ENCODE measurements around the gene RAB11FIP3.
"Not testable (repeated sequence)": the region's sequence is repeated elsewhere in the genome, so short reads cannot be mapped to it uniquely, and the experiment has no call there.

The RAB11FIP3 gene

GRCh38 chr16:460787-461186, 35.3 kb downstream of the RAB11FIP3 start:
- no peak for DNase-seq (ENCODE audit: extremely low read depth in 1 of 2, low read depth in 1 of 2)

GRCh38 chr16:463071-463470, 37.6 kb downstream of the RAB11FIP3 start:
- no peak for DNase-seq (ENCODE audit: extremely low read depth in 1 of 2, low read depth in 1 of 2)

- DNase-seq (ENCODE audit: extremely low read depth in 1 of 2, low read depth in 1 of 2) = no peak
These were observed 41.2 kb downstream of the RAB11FIP3 start for GRCh38 chr16:466651-467050.

DNA sequence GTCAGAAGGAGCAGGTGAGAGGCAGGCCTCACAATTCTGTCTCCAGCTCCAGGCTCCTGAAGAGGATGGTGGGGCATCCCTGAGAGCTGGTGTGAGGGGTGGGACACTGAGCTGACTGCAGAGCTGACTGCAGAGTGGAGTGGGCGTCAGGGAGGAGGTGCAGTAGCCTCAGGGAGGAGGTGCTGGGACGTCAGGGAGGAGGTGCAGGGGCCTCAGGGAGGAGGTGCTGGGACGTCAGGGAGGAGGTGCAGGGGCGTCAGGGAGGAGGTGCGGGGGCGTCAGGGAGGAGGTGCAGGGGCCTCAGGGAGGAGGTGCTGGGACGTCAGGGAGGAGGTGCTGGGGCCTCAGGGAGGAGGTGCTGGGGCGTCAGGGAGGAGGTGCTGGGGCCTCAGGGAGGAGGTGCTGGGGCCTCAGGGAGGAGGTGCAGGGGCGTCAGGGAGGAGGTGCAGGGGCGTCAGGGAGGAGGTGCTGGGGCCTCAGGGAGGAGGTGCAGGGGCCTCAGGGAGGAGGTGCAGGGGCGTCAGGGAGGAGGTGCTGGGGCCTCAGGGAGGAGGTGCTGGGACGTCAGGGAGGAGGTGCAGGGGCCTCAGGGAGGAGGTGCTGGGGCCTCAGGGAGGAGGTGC, 41.9 kb downstream of the RAB11FIP3 start:
- not testable (repeated sequence) for DNase-seq (ENCODE audit: extremely low read depth in 1 of 2, low read depth in 1 of 2)

- DNase-seq (ENCODE audit: extremely low read depth in 1 of 2, low read depth in 1 of 2) = no peak
These were observed 42.8 kb downstream of the RAB11FIP3 start for GRCh38 chr16:468068-468821.

DNA sequence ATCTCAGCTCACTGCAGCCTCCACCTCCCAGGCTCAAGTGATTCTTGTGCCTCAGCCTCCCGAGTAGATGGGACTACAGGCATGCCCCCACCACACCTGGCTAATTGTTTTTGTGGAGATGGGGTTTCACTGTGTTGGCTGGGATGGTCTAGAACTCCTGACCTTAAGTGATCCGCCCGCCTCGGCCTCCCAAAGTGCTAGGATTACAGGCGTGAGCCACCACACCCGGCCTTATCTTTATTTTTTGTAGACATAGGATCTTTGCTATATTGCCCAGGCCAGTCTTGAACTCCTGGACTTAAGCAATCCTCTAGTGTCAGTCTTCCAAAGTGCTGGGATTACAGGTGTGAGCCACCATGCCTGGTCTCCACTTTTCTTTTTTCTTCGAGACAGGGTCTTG, 44.0 kb downstream of the RAB11FIP3 start:
- DNase-seq (ENCODE audit: extremely low read depth in 1 of 2, low read depth in 1 of 2) = not testable (repeated sequence)

GRCh38 chr16:470418-470817, 45.0 kb downstream of the RAB11FIP3 start:
- no peak for DNase-seq (ENCODE audit: extremely low read depth in 1 of 2, low read depth in 1 of 2)

DNA sequence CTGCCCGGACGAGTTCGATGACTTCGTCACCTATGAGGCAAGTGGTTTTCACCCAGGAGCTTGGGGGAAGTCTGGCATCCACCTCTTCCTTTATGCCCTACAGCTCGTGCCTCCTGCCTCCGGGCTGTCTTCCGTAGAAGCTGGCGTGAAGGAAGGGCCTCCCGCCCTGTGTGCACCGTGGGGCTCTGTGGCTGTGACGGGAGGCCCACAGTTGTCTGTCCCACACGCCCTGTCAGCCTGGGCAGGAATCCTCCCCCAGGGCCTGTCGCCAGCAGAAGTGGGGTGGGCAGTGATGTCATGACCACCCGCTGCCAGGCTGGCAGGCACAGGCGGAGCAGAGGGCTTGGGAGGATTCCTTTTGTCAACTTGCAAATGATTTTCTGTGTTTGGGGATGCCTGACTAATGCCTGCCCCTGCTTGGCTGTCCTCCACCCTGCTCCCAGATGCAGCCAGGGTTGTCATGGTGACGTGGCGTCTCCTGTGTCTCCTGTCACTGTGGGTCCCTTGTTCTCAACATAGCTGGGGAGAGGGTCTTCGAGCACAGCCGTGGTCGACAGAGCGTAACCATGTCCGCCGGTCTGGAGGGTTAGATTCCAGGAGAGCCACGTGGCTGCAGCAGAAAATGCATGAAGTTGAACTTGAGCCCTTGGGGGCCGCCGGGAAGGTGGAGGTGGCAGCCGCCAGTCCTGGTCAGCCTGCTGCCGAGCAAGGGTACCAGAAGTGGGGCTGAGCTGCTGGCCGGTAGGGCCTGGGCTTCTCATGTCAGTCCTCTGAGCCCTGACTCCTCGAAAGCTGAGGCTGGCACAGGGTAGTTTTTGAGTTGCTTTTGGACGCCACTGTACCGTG, 46.1 kb downstream of the RAB11FIP3 start:
- DNase-seq (ENCODE audit: extremely low read depth in 1 of 2, low read depth in 1 of 2) = no peak

GRCh38 chr16:472199-472504, 46.7 kb downstream of the RAB11FIP3 start:
- no peak for DNase-seq (ENCODE audit: extremely low read depth in 1 of 2, low read depth in 1 of 2)

DNA sequence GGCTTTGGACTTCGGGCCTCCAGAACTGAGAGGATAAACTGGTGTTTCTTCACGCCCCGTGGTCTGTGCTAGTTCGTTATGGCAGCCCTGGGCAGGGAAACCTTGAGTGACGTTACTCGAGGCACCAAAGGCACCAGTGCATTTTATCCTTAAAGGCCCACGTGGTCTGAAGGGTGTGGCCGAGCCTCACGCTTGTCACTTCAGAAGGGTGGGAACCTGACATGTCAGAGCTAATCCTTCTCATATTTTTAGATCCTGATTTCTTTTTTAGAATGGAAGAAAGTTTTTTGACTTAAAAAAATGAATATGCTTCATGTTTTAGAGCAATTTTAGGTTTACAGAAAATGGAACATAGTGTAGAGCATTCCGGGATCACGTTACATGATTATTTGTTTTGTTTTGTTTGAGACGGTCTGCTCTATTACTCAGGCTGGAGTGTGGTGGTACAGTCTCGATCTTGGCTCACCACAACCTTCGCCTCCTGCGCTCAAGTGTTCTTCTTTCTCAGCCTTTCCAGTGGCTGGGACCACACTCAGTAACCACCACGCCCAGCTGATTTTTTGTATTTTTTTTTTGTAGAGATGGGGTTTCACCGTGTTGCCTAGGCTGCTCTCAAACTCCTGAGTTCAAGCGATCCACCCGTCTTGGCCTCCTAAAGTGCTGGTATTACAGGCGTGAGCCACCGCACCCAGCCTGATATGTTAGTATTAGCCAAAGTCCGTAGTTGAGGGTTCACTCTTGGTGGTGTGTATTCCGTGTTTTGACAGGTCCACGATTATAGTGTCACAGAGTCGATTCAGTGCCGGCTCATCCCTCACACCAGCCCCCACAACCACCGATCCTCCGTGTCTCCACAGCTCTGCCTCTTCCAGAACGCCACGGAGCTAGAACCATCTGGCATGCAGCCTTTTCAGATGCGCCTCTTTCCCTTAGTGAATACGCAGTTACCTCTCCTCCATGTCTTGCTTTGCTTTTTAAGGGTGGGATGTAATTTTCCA, 47.9 kb downstream of the RAB11FIP3 start:
- DNase-seq (ENCODE audit: extremely low read depth in 1 of 2, low read depth in 1 of 2) = no peak

- DNase-seq (ENCODE audit: extremely low read depth in 1 of 2, low read depth in 1 of 2) = no peak
These were observed 49.1 kb downstream of the RAB11FIP3 start for GRCh38 chr16:474420-475122.

DNA sequence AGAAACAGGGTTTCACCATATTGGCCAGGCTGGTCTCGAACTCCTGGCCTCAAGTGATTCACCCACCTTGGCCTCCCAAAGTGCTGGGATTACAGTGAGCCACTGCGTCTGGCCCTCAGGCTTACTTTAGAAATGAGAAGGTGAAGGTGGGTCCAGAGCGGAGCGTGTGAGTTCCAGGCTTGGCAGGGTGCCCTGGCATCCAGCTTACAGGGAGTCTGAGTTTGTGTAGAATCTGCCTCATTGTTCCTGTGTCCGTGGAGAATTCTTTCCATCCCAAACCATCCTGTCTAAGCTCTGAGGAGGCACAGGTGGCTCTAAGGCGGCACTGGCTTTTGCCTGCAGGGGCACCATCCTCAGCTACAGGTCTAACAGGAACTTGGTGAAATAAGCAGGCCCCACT, 50.6 kb downstream of the RAB11FIP3 start:
- DNase-seq (ENCODE audit: extremely low read depth in 1 of 2, low read depth in 1 of 2) = no peak

- no peak for DNase-seq (ENCODE audit: extremely low read depth in 1 of 2, low read depth in 1 of 2)
These were observed 52.1 kb downstream of the RAB11FIP3 start for GRCh38 chr16:477301-478157.

GRCh38 chr16:478287-478686, 52.8 kb downstream of the RAB11FIP3 start:
- DNase-seq (ENCODE audit: extremely low read depth in 1 of 2, low read depth in 1 of 2) = not testable (repeated sequence)

DNA sequence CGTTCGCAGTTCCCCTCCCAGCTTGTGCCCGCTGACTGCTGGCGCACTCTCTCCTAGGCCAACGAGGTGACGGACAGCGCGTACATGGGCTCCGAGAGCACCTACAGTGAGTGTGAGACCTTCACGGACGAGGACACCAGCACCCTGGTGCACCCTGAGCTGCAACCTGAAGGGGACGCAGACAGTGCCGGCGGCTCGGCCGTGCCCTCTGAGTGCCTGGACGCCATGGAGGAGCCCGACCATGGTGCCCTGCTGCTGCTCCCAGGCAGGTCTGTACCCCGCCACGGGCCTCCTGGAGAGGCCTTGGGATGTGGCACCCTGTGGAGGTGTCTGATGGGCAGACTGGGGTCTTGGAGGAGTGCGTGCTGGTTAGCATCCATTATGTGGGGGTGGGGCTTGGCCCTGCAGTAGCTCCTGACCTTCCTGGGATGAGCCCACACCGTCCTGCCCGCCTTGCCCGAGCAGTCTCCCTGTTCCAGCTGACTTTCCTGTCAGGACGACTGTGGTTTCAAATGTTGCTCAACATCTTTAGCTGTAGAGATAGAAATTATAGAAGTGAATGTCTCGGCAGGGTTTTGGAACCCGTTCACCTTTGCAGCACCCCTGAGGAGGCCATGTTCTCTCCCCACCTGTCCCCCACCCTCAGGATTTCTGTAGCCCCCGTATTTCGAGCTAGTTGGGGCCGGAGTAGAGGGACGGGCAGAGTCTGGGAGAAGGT, 57.2 kb downstream of the RAB11FIP3 start:
- no peak for DNase-seq (ENCODE audit: extremely low read depth in 1 of 2, low read depth in 1 of 2)

- no peak for DNase-seq (ENCODE audit: extremely low read depth in 1 of 2, low read depth in 1 of 2)
These were observed 58.1 kb downstream of the RAB11FIP3 start for GRCh38 chr16:483341-484075.

DNA sequence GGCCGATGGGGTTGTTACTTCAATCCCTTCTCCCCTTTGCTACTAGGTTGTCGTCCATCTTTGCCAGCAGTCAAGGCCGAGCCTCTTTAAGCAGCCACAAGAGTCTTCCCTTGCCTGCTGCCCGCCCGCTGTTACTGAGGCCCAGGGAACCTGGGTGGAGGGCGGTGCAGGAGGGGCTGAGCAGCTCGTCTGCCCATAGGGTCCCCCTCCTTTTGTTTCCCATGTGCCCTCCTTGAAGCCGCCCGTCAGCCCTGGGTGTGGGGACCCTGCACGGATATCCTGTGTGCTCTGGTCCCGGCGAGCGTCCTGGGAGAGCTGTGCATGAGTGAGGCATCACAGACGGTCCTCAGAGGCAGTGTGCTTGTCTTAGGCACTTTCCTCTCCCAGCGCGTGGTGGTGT, 64.2 kb downstream of the RAB11FIP3 start:
- no peak for DNase-seq (ENCODE audit: extremely low read depth in 1 of 2, low read depth in 1 of 2)

DNA sequence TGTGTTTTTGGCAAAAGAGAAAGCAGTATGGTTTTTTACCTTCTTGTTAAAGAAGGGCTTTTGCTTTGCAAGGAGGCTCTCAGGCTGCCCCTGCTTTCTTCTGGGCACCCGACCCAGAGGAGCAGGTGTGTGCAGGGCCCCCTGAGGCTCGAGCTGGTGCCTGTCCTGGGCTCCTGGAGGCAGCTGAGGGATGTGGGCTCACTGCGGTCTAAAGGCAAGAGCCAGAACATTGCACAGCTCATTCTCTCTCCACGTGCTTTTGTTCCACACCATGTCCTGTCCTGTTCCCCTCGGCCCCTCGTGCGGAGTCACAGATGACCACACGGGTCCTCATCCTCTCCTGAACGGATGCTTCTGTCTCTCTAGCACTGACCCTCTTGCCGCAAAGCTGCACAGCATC, 65.3 kb downstream of the RAB11FIP3 start:
- no peak for DNase-seq (ENCODE audit: extremely low read depth in 1 of 2, low read depth in 1 of 2)

Data from activated CD8-positive, alpha-beta memory T cell treated with anti-CD3 and anti-CD28 coated beads for 1 hour (primary cell).